Tibial nerve (tissue), 4 donors: ENCODE data around the gene SRPK2.

Experiments used
- CTCF ChIP-seq, 5 experiments: fragments of 200-600 bp in 3 of 5; fragments of 450-650 bp in 2 of 5; sonication (generic) in 3 of 5; IDR thresholded peaks; one replicate each; pipeline ENCODE4 v1.5.1; 2016 to 2019; ENCODE audit warnings: antibody characterized with exemption in 5 of 5, mild to moderate bottlenecking in 3 of 5, moderate library complexity in 2 of 5
- EP300 ChIP-seq, 2 donors: sonication (generic); formaldehyde crosslinking; IDR thresholded peaks; one replicate each; pipeline ENCODE4 v1.6.1; 2017; ENCODE audit warnings: antibody characterized with exemption in 2 of 2, mild to moderate bottlenecking in 1 of 2
- POLR2A ChIP-seq, 2 donors: fragments of 450-650 bp; IDR thresholded peaks; one replicate each; pipeline ENCODE4 v1.6.1; 2017; ENCODE audit warnings: antibody characterized with exemption in 2 of 2, mild to moderate bottlenecking in 2 of 2, moderate library complexity in 2 of 2

DNA sequence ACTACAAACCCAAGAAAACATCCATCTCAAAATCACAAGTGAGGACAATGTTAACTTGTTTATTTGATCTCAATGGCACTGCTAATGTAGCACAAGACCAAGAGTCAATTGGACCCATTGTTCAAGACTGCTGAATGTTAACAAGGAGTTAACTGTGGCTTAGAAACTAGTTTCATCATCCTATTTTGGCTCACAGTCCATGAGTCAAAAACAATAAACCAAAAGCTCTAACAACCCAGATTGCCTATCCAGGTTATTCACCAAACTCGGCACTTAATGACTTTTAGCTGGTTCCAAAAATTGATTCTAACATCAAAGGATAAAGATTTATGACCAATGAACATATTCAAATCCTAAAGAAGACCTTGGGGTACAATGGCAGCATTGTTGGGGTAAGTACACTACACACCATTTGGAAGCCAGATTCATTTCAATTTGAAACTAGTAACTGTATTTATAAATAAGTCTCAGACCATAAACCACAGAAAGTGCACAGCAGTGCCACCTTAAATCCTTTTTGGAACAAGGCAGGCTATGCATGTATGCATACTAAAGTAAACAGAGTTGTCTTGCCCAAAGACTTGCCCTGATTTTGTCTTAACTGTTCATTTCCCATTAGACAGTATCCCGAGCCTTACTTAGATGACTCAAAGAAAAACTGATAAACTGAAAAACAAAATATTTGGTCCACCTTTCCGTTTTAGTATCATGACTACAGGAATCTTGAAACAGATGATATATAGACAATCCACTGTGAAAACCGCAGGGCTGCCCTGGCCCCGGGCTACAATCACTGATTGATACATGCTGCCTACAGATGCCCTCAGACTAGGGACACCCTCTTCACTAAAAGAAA is 84.5 kb downstream of the SRPK2 start:
- TF ChIP-seq EP300 (IDR thresholded peaks at IDR 0.05), result peak in 1 of 2 donors; percentile 67
- no peak for TF ChIP-seq CTCF (IDR thresholded peaks at IDR 0.05)
- TF ChIP-seq POLR2A (IDR thresholded peaks at IDR 0.05), result no peak
